HG02852 (cell line): ENCODE measurements around the gene DSG4.

Source experiments
- ATAC-seq: cut with Tn5 transposase; IDR thresholded peaks from one replicate; pipeline ENCODE4 v1.9.1; 2021; ENCODE audit warnings: mild to moderate bottlenecking, moderate library complexity; ENCODE audit not compliant: unreplicated experiment

DSG4 gene

GRCh38 chr18:31446854-31447253, 70.3 kb downstream of the DSG4 start:
- ATAC-seq, result no peak

GRCh38 chr18:31447530-31448191, 71.1 kb downstream of the DSG4 start, which contains the start of gene DSG3:
Gene DSG3 (plus strand): TSS chr18:31447741. CDS start chr18:31447878, 137 bp downstream.
- no peak for ATAC-seq

GRCh38 chr18:31450409-31450808, 73.8 kb downstream of the DSG4 start:
- no peak for ATAC-seq

- no peak for ATAC-seq
Observed at GRCh38 chr18:31451625-31452024, 75.0 kb downstream of the DSG4 start.

DNA sequence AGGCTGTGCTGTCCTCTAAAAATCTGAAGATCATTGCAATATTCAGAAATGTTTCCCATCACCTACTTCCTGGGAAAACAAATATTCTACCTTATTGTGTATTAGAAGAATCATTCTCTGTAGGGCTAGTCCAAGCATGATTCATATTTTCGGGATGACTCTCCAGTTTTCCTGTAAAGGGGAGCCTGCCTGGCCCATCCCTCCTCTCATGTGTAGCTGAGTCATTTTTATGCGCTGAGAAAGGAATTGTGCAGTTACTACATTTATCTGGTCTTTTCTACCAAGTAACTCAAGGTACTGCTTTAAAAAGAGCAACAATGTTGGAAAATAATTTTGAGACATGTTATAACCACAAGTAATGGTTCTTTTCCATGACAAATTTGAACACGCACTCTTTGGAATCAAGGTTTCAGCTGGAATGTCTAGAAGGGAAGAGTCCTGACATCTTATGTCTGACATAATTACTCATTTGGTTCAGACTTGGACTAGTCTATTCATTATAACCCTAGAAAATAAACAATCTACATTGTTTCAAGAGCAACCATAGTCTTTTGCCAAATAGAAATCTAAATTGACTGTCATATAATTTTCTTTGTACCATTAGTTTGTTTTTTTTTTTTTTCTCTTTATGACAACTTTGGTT, 77.6 kb downstream of the DSG4 start:
- no peak for ATAC-seq
